DMS153 treated with DMSO at 0.1 percent for 48 hours (cell line): Measurements from ENCODE around the gene SRPRB.
A peak's percentile ranks its signal among the peaks of the same experiment; 100 is the strongest.

Experiments
- DNase-seq: peaks from one replicate; lab custom pipeline; 2025; ENCODE audit not compliant: unreplicated experiment; lab: John Stamatoyannopoulos, UW

The SRPRB gene, protein sequence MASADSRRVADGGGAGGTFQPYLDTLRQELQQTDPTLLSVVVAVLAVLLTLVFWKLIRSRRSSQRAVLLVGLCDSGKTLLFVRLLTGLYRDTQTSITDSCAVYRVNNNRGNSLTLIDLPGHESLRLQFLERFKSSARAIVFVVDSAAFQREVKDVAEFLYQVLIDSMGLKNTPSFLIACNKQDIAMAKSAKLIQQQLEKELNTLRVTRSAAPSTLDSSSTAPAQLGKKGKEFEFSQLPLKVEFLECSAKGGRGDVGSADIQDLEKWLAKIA

DNA sequence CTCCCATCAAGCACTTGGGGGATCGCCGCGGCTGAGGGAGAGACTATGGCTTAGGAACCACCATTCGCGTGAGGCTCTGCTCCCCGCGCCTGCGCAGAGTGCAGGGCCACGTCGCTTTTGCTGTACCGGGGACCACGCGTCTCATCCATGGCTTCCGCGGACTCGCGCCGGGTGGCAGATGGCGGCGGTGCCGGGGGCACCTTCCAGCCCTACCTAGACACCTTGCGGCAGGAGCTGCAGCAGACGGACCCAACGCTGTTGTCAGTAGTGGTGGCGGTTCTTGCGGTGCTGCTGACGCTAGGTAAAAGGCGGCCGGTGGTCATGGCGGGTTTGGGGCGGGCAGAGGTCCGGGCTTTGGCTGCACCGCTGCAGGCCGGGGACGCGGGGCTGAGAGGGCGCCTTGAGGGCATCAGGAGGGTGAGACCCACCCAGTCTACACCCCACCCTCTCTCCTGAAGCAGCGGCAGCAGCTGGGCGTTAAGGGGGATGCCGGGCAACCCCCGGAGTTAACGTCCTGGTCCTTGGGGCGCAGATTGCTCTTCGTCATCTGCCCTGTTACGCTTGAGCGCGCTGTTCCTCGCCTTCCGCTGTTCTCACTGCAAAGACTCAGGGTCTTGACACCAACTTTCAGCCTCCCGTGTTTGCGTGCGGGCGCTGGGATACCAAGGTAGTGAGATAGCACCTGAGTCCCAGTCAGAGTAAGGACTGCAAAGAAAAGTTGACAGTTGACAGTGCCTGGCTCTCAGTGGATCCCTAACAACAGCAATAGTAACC is at the start of gene SRPRB:
TSS of gene SRPRB (plus strand) at position 114 of the 774 bp plus-strand sequence. CDS start at position 148, 34 bp downstream.
- peak; percentile 83 for DNase-seq

DNA sequence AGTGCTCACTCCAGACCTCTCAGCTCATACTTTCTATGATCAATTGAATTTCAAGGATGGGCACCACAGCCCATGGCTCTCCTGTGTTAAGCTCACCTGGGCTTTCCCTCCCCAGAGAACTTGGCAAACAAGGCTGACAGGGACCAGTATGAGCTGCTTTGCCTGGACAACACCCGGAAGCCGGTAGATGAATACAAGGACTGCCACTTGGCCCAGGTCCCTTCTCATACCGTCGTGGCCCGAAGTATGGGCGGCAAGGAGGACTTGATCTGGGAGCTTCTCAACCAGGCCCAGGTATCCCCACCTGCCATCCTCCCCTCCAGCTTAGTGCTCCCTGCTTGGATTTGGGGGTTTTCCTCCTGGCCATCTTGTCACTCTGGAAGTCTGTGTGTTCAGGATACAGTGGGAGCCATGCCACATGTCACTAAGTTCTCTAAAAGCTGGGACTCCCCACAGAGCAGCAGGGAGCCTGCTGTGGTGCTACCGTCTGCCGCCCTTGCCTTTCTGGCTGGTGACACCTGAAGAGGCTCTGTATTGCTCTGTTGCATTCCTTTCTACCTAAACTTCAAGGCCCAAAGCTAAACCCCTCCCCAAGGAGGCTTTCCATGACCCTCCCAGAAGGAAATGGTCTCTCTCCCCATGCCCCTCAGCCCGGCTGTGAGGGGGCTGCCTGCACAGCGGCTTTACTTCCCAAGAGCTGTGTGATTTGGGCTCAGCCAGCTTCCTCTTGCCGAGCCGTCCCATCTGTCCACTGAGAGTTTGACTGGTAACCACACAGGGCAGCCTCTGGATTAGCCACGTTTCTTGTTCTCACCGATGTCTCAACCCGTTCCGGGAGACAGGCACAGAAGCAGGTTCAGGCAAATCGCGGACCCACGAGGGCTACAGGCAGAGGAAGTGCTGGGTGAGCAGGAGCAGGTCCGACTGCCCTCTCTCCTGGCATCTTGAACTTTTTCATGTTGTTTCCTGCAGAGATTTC is 48.6 kb upstream of the SRPRB start:
- DNase-seq = no peak

DNA sequence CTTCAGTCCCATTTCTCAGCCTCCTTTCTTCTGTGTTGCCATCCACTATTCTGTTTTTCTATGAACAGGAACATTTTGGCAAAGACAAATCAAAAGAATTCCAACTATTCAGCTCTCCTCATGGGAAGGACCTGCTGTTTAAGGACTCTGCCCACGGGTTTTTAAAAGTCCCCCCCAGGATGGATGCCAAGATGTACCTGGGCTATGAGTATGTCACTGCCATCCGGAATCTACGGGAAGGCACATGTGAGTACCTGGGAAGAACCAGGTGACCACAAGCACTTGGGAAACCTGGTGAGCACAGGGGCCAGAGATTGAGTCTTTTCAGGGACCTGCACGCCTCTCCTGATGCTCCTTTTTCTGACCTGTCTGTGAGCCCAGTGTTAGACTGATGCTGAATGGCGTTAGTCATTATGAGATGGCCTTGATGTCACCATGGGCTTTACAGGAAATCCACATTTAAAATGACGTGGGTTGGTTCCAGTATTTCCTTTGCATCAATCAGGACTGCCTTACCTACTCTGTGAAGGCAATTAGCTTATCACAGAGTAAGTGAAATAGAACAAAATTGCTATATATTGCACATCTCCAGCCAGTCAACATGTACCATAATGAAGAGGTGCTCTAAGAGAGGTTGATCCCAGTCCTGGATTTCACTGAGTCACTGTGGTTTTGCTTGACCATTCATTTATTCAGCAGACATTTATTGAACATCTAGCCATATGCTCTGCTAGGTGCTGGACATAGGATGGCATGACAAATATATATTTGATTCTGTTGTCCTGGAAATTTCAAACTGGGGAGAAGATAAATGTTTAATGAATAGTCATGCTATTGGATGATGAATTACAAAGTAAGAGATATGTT is 47.7 kb upstream of the SRPRB start:
- DNase-seq = no peak

DNA sequence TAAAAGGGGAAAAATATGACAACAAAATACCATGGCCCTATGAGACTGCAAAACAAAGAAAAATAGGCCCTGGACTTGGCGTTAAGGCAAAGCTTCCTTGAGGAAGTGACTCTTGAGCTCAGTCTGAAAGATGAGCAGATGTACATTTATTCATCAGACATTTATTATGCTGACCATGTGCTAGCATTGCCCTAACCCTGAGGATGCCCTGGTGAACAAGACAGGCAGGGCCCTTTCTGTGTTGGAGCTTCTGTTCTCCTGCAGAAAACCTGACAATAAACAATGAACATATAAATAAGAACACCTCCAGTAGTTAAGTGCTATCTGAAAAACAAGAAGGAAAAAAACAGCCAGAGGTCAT is 47.1 kb upstream of the SRPRB start:
- DNase-seq = no peak

DNA sequence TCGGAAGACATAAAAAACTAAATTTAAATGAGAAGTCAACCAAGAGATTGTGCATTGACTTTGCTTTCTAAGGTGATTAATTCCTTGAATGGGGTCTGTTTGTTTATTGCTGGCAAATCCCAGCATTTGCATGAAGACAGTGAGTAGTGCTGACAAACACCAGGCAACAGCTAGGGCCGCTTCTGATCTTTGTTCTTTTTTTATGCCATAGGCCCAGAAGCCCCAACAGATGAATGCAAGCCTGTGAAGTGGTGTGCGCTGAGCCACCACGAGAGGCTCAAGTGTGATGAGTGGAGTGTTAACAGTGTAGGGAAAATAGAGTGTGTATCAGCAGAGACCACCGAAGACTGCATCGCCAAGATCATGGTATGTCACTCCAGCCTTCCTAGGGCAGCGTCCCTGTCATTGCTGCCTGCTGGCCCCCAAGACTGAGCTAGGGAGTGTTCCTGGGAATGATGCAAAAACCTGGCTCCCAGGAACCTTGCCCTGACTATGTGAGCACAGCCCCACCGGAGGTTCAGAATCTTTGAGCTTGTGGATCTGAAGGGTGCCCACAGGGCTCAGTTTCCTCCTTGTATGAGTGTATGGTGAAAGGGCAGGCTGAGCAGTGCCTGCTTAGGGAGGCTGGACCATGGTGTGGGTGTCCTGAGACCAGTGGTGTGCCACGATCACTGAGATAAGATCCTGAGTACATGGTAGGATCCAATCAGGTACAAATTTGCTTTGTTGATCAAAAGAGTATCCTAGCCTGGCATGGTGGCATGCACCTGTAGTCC is 46.5 kb upstream of the SRPRB start:
- no peak for DNase-seq

DNA sequence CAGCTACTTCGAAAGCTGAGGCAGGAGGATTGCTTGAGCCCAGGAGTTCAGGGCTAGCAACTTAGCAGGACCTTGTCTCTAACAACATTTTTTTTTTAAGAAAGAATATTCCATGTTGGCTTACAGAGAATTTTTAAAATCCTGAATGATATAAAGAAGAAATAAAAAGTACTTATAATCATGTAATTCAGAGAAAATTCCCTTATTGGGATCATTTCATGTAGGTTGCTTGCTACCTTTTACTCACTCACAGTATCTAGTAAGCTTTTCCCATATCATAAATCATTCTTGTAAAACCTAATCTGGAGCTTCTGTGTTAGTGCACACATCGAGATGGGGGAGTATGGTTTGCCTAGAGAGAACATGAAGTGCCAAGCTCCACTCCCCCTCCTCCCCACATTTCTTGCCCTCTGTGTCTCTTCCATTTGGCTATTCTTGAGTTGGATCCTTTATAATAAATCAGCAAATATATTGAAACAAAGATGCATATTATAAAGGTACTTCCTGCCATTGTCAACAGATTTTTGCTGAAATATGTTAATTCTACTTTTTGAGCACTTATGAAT is 45.8 kb upstream of the SRPRB start:
- DNase-seq = no peak

DNA sequence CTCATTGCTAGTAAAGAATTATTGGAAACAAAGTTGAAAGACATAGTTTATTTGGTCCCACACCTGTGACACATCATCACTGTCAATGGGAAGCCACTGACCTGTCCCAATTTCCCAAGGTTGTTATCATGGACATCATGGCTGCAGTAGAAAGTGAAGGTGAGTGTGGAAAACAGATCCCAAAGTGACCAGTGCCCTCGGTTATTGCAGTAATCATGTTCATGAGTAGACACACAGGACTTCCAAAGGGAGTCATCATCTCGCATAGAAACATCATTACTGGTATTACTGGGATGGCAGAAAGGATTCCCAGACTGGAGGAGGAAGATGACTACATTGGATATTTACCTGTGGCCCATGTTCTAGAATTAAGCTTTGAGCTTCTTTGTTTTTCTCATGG is 44.7 kb upstream of the SRPRB start:
- DNase-seq = no peak

DNA sequence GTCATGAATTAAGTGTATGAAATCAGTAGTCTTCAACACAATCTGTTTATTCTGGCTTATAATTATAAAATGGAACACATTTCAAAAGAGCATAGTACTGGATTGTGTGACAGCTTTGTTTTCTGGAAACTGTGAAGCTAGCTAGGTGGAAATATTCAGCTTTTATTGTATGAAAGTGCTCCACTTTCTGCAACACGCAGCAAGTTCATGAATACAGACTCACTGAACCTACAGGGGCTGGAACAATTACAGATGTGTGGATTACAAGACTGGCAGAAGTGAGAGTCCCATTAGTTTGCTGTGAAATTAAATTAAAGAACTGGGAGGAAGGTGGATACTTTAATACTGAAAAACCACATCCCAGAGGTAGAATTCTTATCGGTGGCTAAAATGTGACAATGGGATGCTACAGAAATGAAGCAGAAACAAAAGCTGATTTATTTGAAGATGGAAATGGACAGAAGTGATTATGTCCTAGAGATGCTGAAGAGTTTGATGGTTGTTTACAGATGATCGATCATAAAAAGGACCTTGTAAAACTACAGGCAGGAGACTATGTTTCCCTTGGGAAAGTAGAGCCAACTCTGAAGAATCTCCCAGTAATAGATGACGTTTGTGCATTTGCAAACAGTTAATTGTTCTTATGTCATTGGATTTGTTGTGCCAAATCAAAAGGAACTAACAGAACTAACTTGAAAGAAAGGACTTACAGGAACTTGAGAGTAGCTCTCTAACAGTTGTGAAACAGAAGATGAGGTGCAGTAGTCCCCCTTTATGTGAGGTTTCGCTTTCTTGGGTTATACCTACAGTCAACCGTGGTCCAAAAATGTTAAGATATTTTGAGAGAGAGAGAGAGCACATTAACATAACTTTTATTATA is 43.8 kb upstream of the SRPRB start:
- no peak for DNase-seq

DNA sequence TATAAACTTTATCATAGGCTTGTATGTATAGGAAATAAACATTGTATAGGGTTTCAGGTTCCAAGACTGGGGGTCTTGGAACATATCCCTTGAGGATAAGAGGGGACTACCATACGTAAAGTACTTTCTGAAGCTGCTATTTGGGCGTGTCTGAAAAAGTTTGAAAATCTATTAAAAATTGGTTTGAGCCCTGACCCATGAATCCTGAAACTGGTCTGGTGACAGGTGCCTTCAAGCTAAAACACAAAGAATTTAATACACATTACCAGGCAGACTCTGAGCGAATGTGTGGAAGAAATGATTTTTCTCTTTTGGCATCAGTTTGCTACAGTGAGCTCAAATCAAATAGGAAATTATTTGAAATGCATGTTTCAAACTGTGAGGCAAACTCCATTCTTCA is 43.1 kb upstream of the SRPRB start:
- DNase-seq = no peak

DNA sequence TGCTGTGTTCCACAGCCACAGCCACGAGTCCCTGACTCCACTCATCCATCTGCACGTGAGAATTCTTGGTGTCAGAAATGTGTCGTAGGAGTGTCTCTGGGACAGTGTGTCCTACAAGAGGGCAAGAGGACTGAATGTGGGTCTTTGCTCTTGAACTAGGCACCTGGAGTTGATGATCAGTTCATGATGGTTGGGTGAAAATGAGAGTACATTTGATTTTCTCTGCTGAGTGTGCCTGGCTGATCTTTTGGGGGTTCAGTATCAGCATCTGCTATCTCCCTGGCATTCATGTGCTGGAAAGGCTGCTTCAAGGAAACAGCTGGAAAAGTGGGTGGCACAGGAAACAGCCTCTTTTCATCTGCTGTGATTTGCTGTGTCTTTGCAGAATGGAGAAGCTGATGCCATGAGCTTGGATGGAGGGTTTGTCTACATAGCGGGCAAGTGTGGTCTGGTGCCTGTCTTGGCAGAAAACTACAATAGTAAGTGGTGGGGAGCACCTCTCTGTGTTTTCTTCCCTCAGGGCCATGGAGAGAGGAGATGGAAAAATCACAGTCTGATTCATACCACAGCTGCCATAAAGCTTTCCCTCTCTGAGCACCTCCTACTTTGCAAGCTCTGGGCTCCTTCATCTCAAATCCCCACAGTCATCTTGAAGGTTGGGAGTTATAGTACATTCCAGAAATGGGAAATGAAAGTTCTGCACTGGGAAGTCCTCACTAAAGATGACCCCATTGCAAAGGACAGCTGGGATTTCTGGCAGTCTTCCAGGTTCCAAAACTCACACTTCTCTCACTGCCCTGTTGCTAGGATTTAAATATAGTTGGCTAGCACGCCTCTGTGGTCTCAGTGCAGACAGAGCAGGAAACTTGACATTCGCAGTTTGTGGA is 41.6 kb upstream of the SRPRB start:
- no peak for DNase-seq

DNA sequence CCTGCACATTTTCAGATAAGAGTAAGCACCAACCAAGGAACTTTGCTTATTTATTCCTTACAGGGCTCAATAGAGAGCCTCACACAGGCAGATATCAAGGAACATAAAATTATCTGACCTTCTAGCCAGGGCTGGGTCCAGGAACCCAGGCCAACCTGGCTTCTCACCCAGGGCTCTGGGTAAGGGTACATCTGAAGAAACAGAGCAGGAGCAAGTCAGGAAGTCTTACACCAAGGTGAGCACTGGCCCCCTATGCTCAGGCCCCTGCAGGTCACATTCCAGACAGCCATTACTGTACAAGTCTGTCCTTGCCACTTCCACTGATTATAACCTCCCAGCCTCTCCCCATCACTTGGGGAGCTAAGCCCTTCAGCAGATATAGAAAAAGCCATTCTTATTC is 40.4 kb upstream of the SRPRB start:
- DNase-seq = no peak

DNA sequence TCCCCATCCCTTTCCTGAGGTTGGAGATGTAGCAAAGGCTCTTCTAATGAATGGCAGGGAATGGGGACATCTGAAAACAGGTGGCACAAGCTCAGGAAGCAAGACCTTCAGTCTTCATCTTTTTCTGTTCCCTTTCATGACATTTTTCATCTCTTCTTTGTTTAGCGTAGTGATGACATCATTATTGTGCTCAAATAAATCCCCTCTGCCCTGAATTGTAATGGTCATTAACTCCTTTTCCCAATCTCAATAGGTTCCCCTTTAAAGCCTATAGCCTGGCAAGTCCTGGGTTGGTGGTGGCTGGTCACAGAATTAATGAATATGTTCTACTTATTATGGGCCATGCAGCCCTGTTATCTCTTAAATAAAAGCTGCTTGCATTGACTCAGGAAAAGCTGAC is 38.0 kb upstream of the SRPRB start:
- DNase-seq = no peak

DNA sequence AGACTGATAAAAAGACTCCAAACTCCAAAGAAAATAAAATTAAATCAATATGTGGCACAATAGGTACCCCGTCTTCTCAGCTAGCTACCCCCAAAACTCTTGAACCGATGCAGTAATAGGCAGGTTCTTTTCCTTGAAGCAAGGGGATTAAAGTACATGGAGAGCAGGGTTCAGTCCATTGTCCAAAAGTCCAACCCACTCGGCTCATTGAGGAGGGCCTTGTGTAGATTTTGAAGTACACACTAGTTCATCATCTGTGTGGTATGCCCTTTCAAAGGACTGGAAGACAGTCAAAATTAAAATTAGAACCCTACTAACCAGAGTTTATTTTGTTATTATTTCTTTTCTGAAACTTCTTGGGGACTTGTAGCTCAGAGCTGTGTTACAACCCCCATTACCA is 36.1 kb upstream of the SRPRB start:
- DNase-seq = no peak

DNA sequence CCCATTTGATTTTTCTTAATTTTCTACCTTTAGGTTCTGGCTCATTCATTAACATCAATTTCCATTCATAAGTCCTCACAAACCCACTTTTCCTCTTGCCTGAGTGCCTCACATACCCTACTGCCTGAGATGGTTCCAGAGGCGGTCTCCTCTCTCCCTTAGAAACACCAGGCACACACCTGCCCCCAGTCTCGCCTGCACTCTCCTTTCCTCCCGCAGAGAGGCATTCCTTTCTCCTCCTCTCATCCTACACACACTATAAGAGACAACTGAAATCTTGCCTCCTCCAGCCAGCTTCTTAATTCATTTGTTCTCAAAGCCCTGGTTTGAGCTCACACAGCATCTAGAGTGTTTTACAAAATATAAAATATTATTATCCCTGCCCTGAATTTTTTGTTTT is 31.9 kb upstream of the SRPRB start:
- DNase-seq = no peak

DNA sequence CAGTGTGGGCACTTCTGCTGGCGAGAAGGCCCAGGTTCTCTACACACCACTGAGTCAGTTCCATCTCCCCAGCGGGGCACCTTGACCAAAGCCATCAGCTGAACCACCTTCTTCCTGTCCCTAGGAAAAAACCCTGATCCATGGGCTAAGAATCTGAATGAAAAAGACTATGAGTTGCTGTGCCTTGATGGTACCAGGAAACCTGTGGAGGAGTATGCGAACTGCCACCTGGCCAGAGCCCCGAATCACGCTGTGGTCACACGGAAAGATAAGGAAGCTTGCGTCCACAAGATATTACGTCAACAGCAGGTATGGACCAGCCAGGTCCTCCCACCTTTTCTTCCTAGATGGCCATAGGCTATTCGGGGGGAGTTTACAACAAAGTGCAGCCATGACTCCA is 30.3 kb upstream of the SRPRB start:
- DNase-seq = no peak

DNA sequence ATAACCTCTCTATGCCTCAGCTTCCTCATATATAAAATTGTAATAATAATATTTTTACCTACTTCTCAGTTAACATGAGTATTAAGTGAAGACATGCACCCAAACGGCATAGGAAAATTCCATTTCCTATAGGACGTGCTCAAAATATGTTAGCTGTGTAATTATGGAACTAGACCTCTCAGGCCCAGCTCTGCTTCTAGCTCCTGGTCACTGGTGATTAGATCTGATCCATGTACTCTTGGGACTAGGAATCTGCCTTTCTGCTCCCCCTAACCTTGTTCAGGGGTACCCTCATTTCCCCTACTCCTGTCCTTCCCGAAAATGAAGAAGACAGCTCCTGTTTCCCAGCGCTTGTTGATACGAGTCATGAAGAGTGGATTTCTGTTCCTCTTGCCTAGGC is 29.8 kb upstream of the SRPRB start:
- DNase-seq = no peak

DNA sequence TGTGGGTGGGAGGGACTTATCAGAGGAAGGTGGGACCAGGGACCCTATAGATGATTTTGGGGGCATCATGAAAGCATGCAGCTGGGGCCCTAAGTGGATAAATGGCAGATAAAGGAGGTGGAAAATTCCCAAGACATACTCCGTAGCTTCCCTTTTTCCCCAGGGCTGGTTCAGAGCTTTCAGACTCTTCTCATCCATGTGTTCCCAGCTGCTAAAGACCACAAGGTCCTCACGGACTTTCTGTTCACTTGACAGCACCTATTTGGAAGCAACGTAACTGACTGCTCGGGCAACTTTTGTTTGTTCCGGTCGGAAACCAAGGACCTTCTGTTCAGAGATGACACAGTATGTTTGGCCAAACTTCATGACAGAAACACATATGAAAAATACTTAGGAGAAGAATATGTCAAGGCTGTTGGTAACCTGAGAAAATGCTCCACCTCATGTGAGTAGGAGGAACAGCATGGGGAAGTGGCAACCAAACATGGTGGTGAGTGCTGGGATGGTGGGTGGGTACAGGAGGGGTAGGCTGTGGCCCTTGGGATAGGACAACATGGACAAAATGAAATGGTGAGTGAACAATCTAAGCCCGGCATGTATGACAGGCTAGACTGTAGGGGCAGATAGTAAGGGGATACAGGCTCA is 28.7 kb upstream of the SRPRB start:
- DNase-seq = no peak
